Spleen (tissue), 11 donors: Measurements from ENCODE around the gene MAP1LC3B. TPM values are rescaled to one million over a fixed set of nuclear protein-coding genes. Genes with fewer than 3 reads are reported as not detected.

ENCODE experiments used
- DNase-seq: peaks from one replicate; pipeline ENCODE4 v3.0.0-alpha.2; 2020
- H3K27ac ChIP-seq, 8 donors: fragments of 200-600 bp; sonication (generic) in 7 of 8; 1 replicate in 4 of 8; 2 replicates in 4 of 8; pipeline versions ENCODE4 v1.5.0 to v1.8.0; 2016 to 2021; ENCODE audit warnings: inconsistent platforms in 4 of 8, mild to moderate bottlenecking in 4 of 8, moderate library complexity in 1 of 8
- H3K27me3 ChIP-seq, 7 donors: fragments of 200-600 bp; sonication (generic) in 6 of 7; replicated peaks in 1 of 7; 1 replicate in 4 of 7; 2 replicates in 3 of 7; pipeline versions ENCODE4 v1.5.0 to v1.8.0; 2016 to 2021; ENCODE audit warnings: inconsistent platforms in 3 of 7, mild to moderate bottlenecking in 1 of 7
- H3K36me3 ChIP-seq, 6 donors: fragments of 200-600 bp; sonication (generic) in 5 of 6; 1 replicate in 4 of 6; 2 replicates in 2 of 6; pipeline versions ENCODE4 v1.5.0 to v1.8.0; 2016 to 2021; ENCODE audit warnings: inconsistent platforms in 2 of 6
- H3K4me1 ChIP-seq, 6 donors: fragments of 200-600 bp; sonication (generic) in 5 of 6; 1 replicate in 3 of 6; 2 replicates in 3 of 6; pipeline versions ENCODE4 v1.5.0 to v1.8.0; 2016 to 2021; ENCODE audit warnings: inconsistent platforms in 3 of 6
- H3K4me3 ChIP-seq, 8 donors: fragments of 200-600 bp; sonication (generic) in 7 of 8; 1 replicate in 4 of 8; 2 replicates in 4 of 8; pipeline versions ENCODE4 v1.5.0 to v1.8.0; 2016 to 2021; ENCODE audit warnings: inconsistent platforms in 4 of 8, mild to moderate bottlenecking in 4 of 8, moderate library complexity in 2 of 8
- H3K9me3 ChIP-seq, 8 donors: fragments of 200-600 bp; sonication (generic) in 7 of 8; 1 replicate in 4 of 8; 2 replicates in 4 of 8; pipeline versions ENCODE4 v1.5.0 to v1.8.0; 2016 to 2021; ENCODE audit warnings: inconsistent platforms in 4 of 8
- POLR2A ChIP-seq, 3 donors: fragments of 450-650 bp; IDR thresholded peaks; one replicate each; pipeline ENCODE4 v1.5.1; 2017; ENCODE audit warnings: antibody characterized with exemption in 3 of 3, mild to moderate bottlenecking in 1 of 3
- POLR2AphosphoS5 ChIP-seq, 3 donors: sonication (generic); formaldehyde crosslinking; IDR thresholded peaks; one replicate each; pipeline ENCODE4 v1.5.1; 2017; ENCODE audit warnings: antibody characterized with exemption in 3 of 3
- WGBS, 5 donors: extraction: QIAGEN DNeasy Blood & Tissue Kit in 3 of 5; methylation state at CpG; one replicate each; pipeline versions ENCODE4 v1.1.5 to v1.1.7; 2013 to 2018; 5-methylcytosine and 5-hydroxymethylcytosine counted together
- intact Hi-C: fragments of 100-400 bp; cut with DNase I; formaldehyde crosslinking; loops from one replicate; pipeline ENCODE4 v1.15.0; 2023; ENCODE audit warnings: low total_unique reads
- polyA plus RNA-seq, 3 donors: library from polyadenylated mRNA; stranded (reverse); fragments of 200-250 nt; gene quantifications; one replicate each; pipeline ENCODE4 v1.2.1, GENCODE V29; 2013
- total RNA-seq, 7 donors: library from RNA; depleted of rRNA in 3 of 7; stranded (reverse); fragments of >200 nt in 3 of 7; fragmentation: NEBNext Ultra II Directional in 4 of 7; extraction: Animal tissue kit (Norgen Biotek cat#: 25700) in 4 of 7; gene quantifications; one replicate each; pipeline versions ENCODE4 v1.1.0 to v1.2.1, GENCODE V29; 2016 to 2021
- TF ChIP-seq, protein P1 (sequence below), 11 experiments: fragments of 200-600 bp in 7 of 11; fragments of 450-650 bp in 4 of 11; sonication (generic) in 4 of 11; IDR thresholded peaks in 8 of 11; conservative IDR thresholded peaks in 3 of 11; 1 replicate in 7 of 11; 2 replicates in 4 of 11; pipeline versions ENCODE4 v1.4.0 to v1.8.0; 2016 to 2021; ENCODE audit warnings: antibody characterized with exemption in 11 of 11, inconsistent platforms in 4 of 11, mild to moderate bottlenecking in 1 of 11
- donor health status: healthy with polysubstance abuse.
- donor health status: DM: no; HTN: no; CAD: no; lungs with moderate emphysema.
- donor health status: DM: no; HTN: no; CAD: no.
- donor health status: Bipolar disorder and iron deficiency.
- donor health status: healthy.
- donor health status: DM: no; HTN: no; CAD: no.
- donor health status: DM: yes; HTN: yes; CAD: no.

The MAP1LC3B gene
- total and polyA plus RNA-seq, 10 donors: 32.3 to 71.4 (median 54.9) TPM

DNA sequence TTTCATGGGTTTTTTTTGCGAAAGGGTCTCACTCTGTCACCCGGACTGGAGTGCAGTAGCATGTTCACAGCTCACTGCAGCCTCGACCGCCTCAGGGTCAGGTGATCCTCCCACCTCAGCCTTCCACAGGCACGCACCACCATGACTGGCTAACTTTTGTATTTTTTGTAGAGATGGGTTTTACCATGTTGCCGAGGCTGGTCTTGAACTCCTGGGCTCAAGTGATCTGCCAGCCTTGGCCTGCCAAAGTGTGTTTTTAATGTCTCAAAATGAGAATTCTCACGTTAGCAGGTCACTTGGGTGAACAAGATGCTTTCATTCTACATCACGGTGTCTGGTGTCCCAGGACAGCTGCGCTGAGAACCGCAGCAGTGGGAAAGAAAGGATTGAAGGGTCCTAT lies 11.7 kb upstream of the MAP1LC3B start:
- no peak for DNase-seq
- intact Hi-C loops: loop anchor here (5.0 to 10.0 kb wide), 2 partner anchors 63 to 384 kb away; partner anchors contain the start of genes C16orf95 and KLHDC4
- TF ChIP-seq POLR2AphosphoS5 (IDR thresholded peaks at IDR 0.05) (no peak), POLR2A (IDR thresholded peaks at IDR 0.05) (no peak)
- TF ChIP-seq, protein P1, sequence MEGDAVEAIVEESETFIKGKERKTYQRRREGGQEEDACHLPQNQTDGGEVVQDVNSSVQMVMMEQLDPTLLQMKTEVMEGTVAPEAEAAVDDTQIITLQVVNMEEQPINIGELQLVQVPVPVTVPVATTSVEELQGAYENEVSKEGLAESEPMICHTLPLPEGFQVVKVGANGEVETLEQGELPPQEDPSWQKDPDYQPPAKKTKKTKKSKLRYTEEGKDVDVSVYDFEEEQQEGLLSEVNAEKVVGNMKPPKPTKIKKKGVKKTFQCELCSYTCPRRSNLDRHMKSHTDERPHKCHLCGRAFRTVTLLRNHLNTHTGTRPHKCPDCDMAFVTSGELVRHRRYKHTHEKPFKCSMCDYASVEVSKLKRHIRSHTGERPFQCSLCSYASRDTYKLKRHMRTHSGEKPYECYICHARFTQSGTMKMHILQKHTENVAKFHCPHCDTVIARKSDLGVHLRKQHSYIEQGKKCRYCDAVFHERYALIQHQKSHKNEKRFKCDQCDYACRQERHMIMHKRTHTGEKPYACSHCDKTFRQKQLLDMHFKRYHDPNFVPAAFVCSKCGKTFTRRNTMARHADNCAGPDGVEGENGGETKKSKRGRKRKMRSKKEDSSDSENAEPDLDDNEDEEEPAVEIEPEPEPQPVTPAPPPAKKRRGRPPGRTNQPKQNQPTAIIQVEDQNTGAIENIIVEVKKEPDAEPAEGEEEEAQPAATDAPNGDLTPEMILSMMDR (IDR thresholded peaks at IDR 0.05 in 8 of 11, conservative IDR thresholded peaks at IDR 0.05 in 3 of 11): no peak
- H3K9me3 ChIP-seq: no peaks in the 10 kb centered on the region
- H3K4me3 ChIP-seq: peak overlapping the region in 1 of 8 donors; percentile 94
- H3K4me1 ChIP-seq: peaks cover 18 to 72% (median 54%) of the 10 kb centered on the region in 6 donors
- peak overlapping the region in 4 of 8 donors; percentile 14 to 29 (median 26) for H3K27ac ChIP-seq
- H3K36me3 ChIP-seq: peaks cover 0 to 4% (median 0%) of the 10 kb centered on the region in 6 donors
- WGBS, 5 donors: 79 to 90% (median 82%) methylated on average over 10 of the region's 10 CpGs
- no peaks in the 10 kb centered on the region for H3K27me3 ChIP-seq

DNA sequence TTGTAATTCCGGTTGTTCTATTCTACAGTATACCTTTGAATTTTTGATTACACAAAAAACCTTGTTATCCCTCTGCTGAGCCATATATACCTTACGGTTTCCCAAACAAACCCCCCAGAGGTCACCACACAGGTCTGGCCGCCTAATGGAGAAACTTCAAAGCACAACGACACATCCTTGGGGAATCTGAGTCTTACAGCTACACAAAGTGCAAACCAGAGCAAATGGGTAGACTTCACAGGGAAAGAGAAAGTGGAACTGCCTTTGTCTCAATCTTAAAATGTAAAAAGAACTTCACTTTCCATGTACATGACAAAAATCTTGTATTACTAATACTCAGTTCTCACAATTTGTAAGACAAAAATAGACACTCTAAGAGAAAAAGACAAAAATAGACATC lies 11.3 kb upstream of the MAP1LC3B start:
- peaks cover 0 to 4% (median 0%) of the 10 kb centered on the region in 6 donors for H3K36me3 ChIP-seq
- H3K4me3 ChIP-seq: peak overlapping the region in 2 of 8 donors; percentile 78 to 94
- H3K9me3 ChIP-seq: no peaks in the 10 kb centered on the region
- WGBS, 5 donors: 63 to 77% (median 73%) methylated on average over 4 of the region's 4 CpGs
- H3K4me1 ChIP-seq: peaks cover 18 to 72% (median 53%) of the 10 kb centered on the region in 6 donors
- intact Hi-C loops: loop anchor here (5.0 to 10.0 kb wide), 2 partner anchors 64 to 384 kb away; partner anchors contain the start of genes C16orf95 and KLHDC4
- no peak for TF ChIP-seq POLR2AphosphoS5 (IDR thresholded peaks at IDR 0.05)
- TF ChIP-seq, protein P1 (IDR thresholded peaks at IDR 0.05 in 8 of 11, conservative IDR thresholded peaks at IDR 0.05 in 3 of 11): no peak
- no peaks in the 10 kb centered on the region for H3K27me3 ChIP-seq
- no peak for DNase-seq
- peak overlapping the region in 6 of 8 donors; percentile 14 to 29 (median 24) for H3K27ac ChIP-seq

DNA sequence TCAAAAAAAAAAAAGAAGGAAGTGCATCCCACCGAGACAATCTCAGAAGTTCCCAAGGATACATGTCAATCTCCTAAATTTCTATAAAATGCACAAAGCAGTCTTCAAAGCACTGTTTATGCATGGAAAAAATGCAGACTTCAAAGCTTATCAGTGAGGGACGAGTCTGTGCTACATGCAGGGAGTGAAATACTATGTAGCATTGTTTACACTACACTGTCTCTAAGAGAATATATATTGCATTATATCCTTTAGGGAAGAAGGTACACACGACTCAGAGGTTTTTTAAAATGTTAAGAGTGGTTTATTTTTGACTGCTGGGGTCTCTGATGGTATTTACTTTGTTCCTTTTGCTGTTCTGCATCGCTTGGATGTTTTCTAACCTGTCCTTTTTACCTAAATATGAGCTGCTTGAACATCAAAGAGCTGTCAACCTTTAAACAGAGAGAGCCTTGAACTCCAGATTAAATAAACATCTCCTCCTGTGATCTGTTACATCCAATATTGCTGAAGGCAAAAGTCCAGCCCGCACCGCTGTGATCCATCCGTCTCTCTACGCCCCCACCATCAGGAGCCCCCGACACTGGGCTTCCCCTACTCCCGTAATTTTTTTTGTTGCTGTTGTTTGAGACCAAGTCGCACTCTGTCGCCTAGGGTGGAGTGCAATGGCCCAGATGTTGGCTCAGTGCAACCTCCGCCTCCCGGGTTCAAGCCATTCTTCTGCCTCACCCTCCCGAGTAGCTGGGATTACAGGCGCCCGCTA lies 9.9 kb upstream of the MAP1LC3B start:
- DNase-seq: no peak
- peaks cover 0 to 3% (median 0%) of the 10 kb centered on the region in 6 donors for H3K36me3 ChIP-seq
- TF ChIP-seq, protein P1 (IDR thresholded peaks at IDR 0.05 in 8 of 11, conservative IDR thresholded peaks at IDR 0.05 in 3 of 11): no peak
- TF ChIP-seq POLR2A (IDR thresholded peaks at IDR 0.05) (no peak), POLR2AphosphoS5 (IDR thresholded peaks at IDR 0.05) (no peak)
- intact Hi-C loops: loop anchor here (5.0 to 10.0 kb wide), 2 partner anchors 65 to 383 kb away; partner anchors contain the start of genes C16orf95 and KLHDC4
- peaks cover 18 to 76% (median 58%) of the 10 kb centered on the region in 6 donors for H3K4me1 ChIP-seq
- no peaks in the 10 kb centered on the region for H3K9me3 ChIP-seq
- H3K4me3 ChIP-seq: peak overlapping the region; percentile 63 to 94 (median 80)
- H3K27me3 ChIP-seq: no peaks in the 10 kb centered on the region
- WGBS, 5 donors: 33 to 60% (median 47%) methylated on average over 17 of the region's 17 CpGs
- H3K27ac ChIP-seq: peak overlapping the region in 7 of 8 donors; percentile 90 to 93 (median 92)
